OCI-LY1 (cell line): ENCODE data around the gene USH2A.

ENCODE experiments used
- CTCF ChIP-seq: fragments of 200-600 bp; sonication (generic), shearing (Covaris generic); IDR thresholded peaks from 2 replicates; pipeline ENCODE4 v1.5.1; 2017; ENCODE audit warnings: mild to moderate bottlenecking, antibody characterized with exemption, low read length, moderate library complexity, mixed read lengths
- EZH2 ChIP-seq: fragments of 200-600 bp; sonication (generic), shearing (Covaris generic); IDR thresholded peaks from 2 replicates; pipeline ENCODE4 v1.8.0; 2017; ENCODE audit warnings: borderline replicate concordance, mixed run types, mild to moderate bottlenecking, antibody characterized with exemption, low read length, moderate library complexity, mixed read lengths

GRCh38 chr1:216183007-216183406 lies 240.2 kb downstream of the USH2A start:
- TF ChIP-seq CTCF (no peak), EZH2 (no peak)
